Stimulated activated CD4-positive, alpha-beta T cell treated with anti-CD3 and anti-CD28 coated beads, Interleukin-12 subunit alpha, Interleukin-12 subunit beta, amount 100 ng/mL, for 48 hours (primary cell): ENCODE results near the gene YWHAB.

Source experiments
- DNase-seq, 3 donors: peaks; one replicate each; pipeline ENCODE4 v3.0.0-alpha.2; 2020; ENCODE audit warnings: low read depth in 2 of 3, low spot score in 1 of 3

The YWHAB gene

DNA sequence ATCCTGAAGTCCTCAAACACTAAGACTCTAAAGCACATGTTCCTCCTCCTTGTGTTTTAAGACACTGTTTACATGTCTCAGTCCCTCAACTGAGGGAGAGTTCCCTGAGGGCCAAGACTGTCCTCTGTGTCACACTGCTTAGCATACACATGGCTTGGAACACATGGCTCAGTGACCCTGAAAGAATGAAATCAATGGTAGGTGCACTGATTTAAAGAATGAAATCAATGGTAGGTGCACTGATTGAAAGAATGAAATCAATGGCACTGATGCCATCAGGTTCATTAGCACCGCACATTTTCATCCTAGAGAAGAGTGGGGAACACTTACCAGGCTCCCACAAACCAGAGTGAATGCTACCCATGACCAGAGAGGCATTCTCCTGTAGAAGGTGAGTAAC lies 64.9 kb downstream of the YWHAB start:
- DNase-seq = no peak

DNA sequence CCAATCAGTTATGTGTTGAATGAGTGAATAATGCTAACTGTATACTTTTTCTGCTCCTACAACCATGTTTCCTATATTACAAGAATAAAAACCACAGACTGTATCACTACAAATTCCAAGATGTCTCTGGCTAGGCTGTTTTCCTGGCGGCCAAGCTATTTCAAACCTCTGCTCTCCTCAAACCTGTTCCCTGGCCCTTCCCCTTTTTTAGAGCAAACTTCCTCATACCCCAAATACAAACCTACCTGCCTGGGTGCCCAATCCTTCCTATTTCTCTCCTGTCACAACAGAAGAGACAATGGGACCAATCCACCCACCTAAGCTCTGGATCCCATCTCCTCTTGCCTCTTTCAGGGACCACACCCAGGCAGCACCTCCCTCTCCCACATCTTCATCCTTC lies 67.2 kb downstream of the YWHAB start:
- no peak for DNase-seq

DNA sequence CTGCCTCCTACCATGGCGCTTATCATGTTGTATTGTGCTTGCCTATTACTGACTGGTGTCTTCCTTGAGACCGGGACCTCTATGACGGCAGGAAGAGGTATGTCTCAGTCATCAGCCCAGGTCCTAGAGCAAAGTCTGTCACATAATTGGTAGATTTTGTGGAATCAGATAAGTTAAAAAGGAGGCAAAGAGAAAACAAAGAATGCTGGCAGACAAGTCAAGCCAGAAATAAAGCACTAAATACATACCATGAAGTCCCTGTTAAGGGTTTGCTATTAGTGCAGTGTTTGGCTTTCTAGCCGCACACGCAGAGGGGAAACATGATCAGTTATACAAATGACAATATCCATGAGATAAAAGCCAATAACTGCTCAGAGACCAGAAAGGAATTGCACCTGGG lies 68.7 kb downstream of the YWHAB start:
- DNase-seq = no peak

DNA sequence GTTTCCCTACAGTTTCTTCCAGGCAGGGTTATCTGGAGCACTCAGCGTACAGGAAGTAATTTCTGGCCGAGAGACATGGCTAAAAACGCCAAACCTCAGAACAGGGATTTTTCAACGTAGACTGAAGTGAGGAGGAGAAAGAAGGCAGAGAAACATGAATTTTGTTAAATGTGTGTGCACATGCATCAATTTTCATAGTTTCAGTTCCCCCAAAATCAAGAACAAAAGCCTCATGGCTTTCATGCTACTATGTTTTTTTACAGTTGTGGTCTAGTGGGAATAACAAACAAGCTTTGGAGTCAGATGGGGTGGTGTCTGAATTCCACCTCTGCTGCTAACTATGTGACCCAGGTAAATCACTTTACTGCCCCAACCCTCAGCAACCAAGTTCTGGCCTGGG lies 69.8 kb downstream of the YWHAB start:
- DNase-seq = no peak

DNA sequence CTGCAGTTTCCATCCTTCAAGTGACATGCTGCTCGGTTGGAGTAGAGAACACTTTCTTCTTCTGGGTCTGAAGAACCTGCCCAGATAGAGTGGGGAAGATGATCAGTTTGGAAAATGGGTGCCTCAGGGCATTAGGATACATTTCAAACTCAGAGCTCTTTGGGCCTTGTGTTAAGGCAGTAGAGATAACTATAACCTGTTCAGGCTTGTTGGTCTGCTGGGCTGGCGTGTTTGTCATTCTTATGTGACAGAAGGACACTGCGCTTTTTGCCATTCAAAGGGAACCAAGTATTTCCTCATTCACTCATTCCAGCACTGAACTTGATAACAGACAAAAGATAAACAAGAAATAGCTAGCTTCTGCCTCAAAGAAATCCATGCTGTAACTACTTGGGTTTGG lies 70.9 kb downstream of the YWHAB start:
- DNase-seq = no peak
